C4-2B (cell line): ENCODE results near the gene COL4A1.

Experiments used
- ZFX ChIP-seq: fragments of 450-650 bp; IDR thresholded peaks from 2 replicates; pipeline ENCODE4 v1.6.1; 2017
- TF ChIP-seq, protein P1 (sequence below): fragments of 450-650 bp; conservative IDR thresholded peaks from 2 replicates; pipeline ENCODE4 v1.5.1; 2017; ENCODE audit warnings: mild to moderate bottlenecking

DNA sequence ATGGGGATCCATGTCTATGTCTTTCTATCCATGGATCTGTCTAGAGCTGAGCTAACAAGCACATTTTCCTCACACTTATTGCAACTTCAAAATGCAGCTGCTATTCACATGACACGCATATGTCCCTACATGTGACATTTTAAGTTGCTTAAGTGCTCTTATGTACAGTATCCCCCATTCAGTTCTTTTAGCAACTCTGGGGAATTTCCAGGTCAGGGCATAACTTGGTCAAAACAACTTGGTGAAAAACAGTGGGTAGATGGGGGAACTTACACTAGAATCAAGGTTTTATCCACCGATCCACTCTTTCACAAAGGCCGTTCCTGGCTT, 73.0 kb downstream of the COL4A1 start:
- TF ChIP-seq, protein P1, sequence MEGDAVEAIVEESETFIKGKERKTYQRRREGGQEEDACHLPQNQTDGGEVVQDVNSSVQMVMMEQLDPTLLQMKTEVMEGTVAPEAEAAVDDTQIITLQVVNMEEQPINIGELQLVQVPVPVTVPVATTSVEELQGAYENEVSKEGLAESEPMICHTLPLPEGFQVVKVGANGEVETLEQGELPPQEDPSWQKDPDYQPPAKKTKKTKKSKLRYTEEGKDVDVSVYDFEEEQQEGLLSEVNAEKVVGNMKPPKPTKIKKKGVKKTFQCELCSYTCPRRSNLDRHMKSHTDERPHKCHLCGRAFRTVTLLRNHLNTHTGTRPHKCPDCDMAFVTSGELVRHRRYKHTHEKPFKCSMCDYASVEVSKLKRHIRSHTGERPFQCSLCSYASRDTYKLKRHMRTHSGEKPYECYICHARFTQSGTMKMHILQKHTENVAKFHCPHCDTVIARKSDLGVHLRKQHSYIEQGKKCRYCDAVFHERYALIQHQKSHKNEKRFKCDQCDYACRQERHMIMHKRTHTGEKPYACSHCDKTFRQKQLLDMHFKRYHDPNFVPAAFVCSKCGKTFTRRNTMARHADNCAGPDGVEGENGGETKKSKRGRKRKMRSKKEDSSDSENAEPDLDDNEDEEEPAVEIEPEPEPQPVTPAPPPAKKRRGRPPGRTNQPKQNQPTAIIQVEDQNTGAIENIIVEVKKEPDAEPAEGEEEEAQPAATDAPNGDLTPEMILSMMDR: no peak
- no peak for TF ChIP-seq ZFX
